IPS-15b (cell line): Measurements from ENCODE around the gene SERPINA9.
"Not testable (repeated sequence)": the region's sequence is repeated elsewhere in the genome, so short reads cannot be mapped to it uniquely, and the experiment has no call there.

Source experiments
- H3K27me3 ChIP-seq: one replicate; pipeline ENCODE4 v1.6.1; 2013; ENCODE audit warnings: low read length; ENCODE audit not compliant: control insufficient read depth, insufficient read depth
- H3K36me3 ChIP-seq: one replicate; pipeline ENCODE4 v1.6.1; 2013; ENCODE audit warnings: low read length; ENCODE audit not compliant: control insufficient read depth, insufficient read depth
- H3K4me1 ChIP-seq: one replicate; pipeline ENCODE4 v1.6.1; 2013; ENCODE audit warnings: mild to moderate bottlenecking, low read length; ENCODE audit not compliant: control insufficient read depth, insufficient read depth
- H3K4me3 ChIP-seq: one replicate; pipeline ENCODE4 v1.5.1; 2013; ENCODE audit warnings: low read depth, low read length
- H3K9ac ChIP-seq: one replicate; pipeline ENCODE4 v1.6.1; 2013; ENCODE audit warnings: low read depth, mild to moderate bottlenecking, low read length
- H3K9me3 ChIP-seq: one replicate; pipeline ENCODE4 v1.6.1; 2013; ENCODE audit warnings: mild to moderate bottlenecking, low read length; ENCODE audit not compliant: control insufficient read depth, insufficient read depth

The SERPINA9 gene, protein sequence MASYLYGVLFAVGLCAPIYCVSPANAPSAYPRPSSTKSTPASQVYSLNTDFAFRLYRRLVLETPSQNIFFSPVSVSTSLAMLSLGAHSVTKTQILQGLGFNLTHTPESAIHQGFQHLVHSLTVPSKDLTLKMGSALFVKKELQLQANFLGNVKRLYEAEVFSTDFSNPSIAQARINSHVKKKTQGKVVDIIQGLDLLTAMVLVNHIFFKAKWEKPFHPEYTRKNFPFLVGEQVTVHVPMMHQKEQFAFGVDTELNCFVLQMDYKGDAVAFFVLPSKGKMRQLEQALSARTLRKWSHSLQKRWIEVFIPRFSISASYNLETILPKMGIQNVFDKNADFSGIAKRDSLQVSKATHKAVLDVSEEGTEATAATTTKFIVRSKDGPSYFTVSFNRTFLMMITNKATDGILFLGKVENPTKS

DNA sequence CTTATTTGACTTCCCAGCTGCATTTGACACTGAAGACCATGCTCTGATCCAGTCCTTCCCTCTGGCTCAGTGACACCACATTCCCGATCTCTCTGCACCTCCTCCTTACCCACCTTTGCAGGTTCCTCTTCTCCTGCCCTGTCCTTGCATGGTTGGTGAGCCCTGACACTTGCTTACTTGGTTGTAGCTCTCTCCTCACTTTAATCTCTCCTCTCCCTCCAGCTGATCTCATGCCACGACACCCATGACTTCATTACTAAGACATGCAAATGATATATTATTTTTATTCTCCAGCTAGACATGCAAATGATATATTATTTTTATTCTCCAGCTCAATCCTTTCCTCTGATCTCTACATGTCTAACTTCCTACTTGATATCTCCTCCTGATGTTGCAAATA is at the start of gene SERPINA9:
Gene SERPINA9 (minus strand): TSS at position 175 of the 400 bp plus-strand sequence. CDS start 6,357 bp downstream, outside the sequence.
- Histone ChIP-seq H3K4me3 (no peak within 1 kb of the TSS), H3K4me1 (no peaks in the 10 kb centered on the region)

GRCh38 chr14:94524093-94524492 is 48.1 kb upstream of the SERPINA9 start:
- no peak overlapping the region for H3K9ac ChIP-seq
- H3K27me3 ChIP-seq, result no peaks in the 10 kb centered on the region
- no peaks in the 10 kb centered on the region for H3K36me3 ChIP-seq
- no peaks in the 10 kb centered on the region for H3K9me3 ChIP-seq
- H3K4me3 ChIP-seq, result no peak overlapping the region
- H3K4me1 ChIP-seq, result no peaks in the 10 kb centered on the region

More for the DNA sequence above, at the start of gene SERPINA9:
- no peaks in the 10 kb centered on the region for H3K27me3 ChIP-seq
- no peaks in the 10 kb centered on the region for H3K9me3 ChIP-seq
- no peak within 1 kb of the TSS for H3K9ac ChIP-seq
- H3K36me3 ChIP-seq, result no peaks in the 10 kb centered on the region

DNA sequence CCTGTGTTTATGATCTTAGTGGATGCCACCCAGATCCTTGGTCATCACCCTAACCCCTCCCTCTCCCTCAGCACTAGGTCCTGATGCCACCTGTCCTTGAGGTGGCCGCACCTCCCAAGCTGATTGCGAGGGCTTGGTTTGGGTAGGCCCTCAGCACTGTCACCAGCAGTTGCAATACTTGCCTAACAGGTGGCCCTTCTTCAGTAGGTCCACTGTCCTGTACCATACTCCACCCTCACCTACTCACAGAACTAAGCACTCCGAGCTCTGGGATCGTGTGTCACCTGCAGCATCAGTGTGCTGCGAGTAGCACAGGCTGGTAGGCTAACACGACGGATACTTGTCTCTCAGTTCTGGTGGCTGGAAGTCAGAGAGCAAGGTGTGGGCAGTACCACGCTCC is 47.3 kb upstream of the SERPINA9 start:
- no peak overlapping the region for H3K9ac ChIP-seq
- H3K9me3 ChIP-seq, result no peaks in the 10 kb centered on the region
- no peaks in the 10 kb centered on the region for H3K36me3 ChIP-seq
- H3K27me3 ChIP-seq, result no peaks in the 10 kb centered on the region
- H3K4me1 ChIP-seq, result no peaks in the 10 kb centered on the region
- H3K4me3 ChIP-seq, result no peak overlapping the region

GRCh38 chr14:94522115-94522724 is 46.2 kb upstream of the SERPINA9 start:
- Histone ChIP-seq H3K9ac (no peak overlapping the region), H3K36me3 (no peaks in the 10 kb centered on the region), H3K4me1 (no peaks in the 10 kb centered on the region), H3K9me3 (no peaks in the 10 kb centered on the region), H3K27me3 (no peaks in the 10 kb centered on the region), H3K4me3 (no peak overlapping the region)

DNA sequence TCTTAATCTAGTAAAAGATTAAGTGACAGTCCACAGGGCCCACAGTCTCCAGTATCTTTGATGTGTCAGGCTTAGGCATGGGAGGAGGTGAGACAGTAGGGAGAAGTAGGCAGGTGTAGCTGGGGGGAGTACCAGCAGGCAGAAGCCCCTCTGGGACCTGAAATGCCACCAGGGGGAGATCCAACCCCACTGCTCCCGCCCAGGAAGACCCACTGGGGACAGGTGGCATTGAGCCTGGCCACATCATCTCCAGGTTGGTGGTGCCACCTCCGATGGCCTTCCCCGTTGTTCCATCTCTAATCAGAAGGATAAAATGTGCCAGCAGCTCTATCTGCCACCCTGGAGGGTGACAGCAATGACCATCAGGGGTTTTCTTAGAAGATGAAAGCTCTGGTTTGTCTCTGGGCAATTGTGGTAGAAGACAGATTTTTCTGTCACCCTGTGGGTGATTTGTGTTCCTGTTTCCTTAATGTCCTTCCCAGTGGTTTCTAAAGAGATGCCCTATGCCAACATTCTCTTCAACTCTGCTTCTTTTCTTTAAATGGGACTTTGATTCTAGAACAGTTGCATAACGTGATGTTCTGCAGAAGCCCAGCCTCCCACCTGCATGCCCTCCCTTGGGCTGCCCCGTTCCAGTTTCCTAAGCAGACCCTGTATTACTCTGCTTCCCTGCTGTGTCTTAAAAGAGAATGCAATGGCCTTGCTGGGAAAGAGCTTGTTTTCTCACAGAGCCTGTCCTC is 45.5 kb upstream of the SERPINA9 start:
- H3K36me3 ChIP-seq, result no peaks in the 10 kb centered on the region
- H3K9me3 ChIP-seq, result no peaks in the 10 kb centered on the region
- H3K9ac ChIP-seq, result no peak overlapping the region
- H3K4me3 ChIP-seq, result no peak overlapping the region
- no peaks in the 10 kb centered on the region for H3K4me1 ChIP-seq
- H3K27me3 ChIP-seq, result no peaks in the 10 kb centered on the region

DNA sequence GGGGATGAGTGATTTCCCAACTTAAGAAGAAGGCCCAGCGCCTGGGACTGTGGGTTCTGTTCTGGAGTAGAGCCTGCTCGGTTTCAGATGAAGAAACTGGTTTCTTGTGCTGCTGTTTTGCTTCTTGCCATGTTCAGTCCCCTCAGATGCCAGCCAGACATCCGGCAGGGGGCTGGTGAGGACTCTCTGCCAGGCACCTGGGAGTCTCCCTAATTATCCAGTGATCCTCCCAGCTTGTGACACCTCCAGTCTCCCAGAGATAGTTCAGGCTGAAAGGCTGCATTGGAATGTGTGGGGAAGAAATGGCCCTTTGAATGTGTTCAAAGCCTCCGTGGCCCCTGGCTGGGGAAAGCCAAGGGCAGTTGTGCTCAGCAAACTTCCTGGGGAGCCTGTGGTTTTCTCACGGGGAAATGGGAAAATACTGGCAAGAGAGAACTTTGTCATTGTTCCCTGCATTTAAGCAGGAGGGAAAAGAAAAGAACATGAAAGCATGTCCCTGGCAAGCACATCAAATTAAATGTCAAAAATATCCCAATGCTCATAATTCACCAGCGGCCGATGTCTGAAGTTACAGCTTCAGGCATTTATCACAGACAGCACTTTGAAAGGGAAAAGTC is 41.8 kb upstream of the SERPINA9 start:
- no peak overlapping the region for H3K4me3 ChIP-seq
- H3K4me1 ChIP-seq, result no peaks in the 10 kb centered on the region
- no peak overlapping the region for H3K9ac ChIP-seq
- no peaks in the 10 kb centered on the region for H3K27me3 ChIP-seq
- H3K9me3 ChIP-seq, result no peaks in the 10 kb centered on the region
- H3K36me3 ChIP-seq, result no peaks in the 10 kb centered on the region

DNA sequence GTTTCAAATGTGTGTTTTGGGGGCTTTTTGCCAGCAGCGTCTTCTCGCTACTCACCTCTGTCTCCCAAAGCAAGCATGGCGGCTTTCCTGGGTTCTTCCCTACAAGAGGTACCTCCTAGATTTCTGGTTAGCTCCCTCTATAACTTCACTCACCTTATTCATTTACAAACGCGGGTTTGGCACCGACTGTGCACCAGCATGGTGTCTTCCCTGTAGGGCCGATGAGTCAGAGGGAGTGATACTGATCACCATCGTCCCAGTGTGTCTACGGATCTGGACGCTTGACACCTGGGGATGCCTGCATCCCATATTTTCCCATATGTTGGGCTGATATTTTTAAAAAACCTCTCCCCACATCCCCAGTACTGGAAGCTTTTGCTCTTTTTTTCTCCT is 41.2 kb upstream of the SERPINA9 start:
- Histone ChIP-seq H3K9me3 (no peaks in the 10 kb centered on the region), H3K4me1 (no peaks in the 10 kb centered on the region), H3K9ac (no peak overlapping the region), H3K4me3 (no peak overlapping the region), H3K27me3 (no peaks in the 10 kb centered on the region), H3K36me3 (no peaks in the 10 kb centered on the region)

DNA sequence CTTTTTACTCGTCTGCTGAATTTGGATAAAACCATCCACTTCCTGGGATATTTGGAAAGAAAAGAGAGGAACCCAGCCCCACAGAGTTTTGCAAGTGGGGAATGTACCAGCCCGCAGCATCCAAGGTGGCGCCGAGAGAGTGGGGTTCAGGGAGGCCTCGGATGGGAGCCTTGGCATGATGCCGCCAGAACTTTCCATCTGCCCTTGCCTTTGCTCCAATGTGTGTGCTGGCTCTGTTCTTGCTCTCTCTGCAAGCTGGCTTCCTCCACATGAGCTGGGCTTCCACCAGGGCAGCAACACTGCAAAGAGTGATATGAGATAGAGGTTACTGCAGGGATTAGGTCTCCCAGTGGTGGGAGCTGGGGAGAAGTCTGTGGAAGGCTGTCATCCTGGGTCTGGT is 39.9 kb upstream of the SERPINA9 start:
- H3K9ac ChIP-seq, result no peak overlapping the region
- no peaks in the 10 kb centered on the region for H3K27me3 ChIP-seq
- H3K9me3 ChIP-seq, result no peaks in the 10 kb centered on the region
- H3K4me1 ChIP-seq, result no peaks in the 10 kb centered on the region
- H3K36me3 ChIP-seq, result no peaks in the 10 kb centered on the region
- no peak overlapping the region for H3K4me3 ChIP-seq

GRCh38 chr14:94515426-94515825 is 39.4 kb upstream of the SERPINA9 start:
- H3K9ac ChIP-seq, result no peak overlapping the region
- no peaks in the 10 kb centered on the region for H3K36me3 ChIP-seq
- H3K9me3 ChIP-seq, result no peaks in the 10 kb centered on the region
- H3K4me3 ChIP-seq, result no peak overlapping the region
- no peaks in the 10 kb centered on the region for H3K27me3 ChIP-seq
- H3K4me1 ChIP-seq, result no peaks in the 10 kb centered on the region

- H3K27me3 ChIP-seq, result no peaks in the 10 kb centered on the region
- H3K4me3 ChIP-seq, result no peak overlapping the region
- no peaks in the 10 kb centered on the region for H3K4me1 ChIP-seq
- no peaks in the 10 kb centered on the region for H3K9me3 ChIP-seq
- no peak overlapping the region for H3K9ac ChIP-seq
- no peaks in the 10 kb centered on the region for H3K36me3 ChIP-seq
Measured at GRCh38 chr14:94514351-94514750, 38.4 kb upstream of the SERPINA9 start.

DNA sequence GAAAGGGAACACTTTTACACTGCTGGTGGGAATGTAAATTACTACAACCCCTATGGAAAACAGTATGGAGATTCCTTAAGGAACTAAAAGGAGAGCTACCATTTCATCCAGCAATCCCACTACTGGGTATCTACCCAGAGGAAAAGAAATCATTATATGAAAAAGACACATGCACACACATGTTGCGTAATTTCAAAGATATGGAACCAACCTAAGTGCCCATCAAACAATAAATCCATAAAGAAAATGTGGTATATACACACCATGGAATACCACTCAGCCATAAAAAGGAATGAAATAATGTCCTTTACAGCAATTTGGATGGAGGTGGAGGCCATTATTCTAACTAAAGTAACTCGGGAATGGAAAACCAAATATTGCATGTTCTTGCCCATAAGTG is 34.5 kb upstream of the SERPINA9 start:
- H3K27me3 ChIP-seq, H3K36me3 ChIP-seq, H3K9ac ChIP-seq, H3K4me1 ChIP-seq, H3K4me3 ChIP-seq, H3K9me3 ChIP-seq: not testable (repeated sequence)
